Mesendoderm (in vitro differentiated cells): ENCODE measurements around the gene OAS1.

ENCODE experiments used
- DNase-seq: peaks from one replicate; pipeline ENCODE4 v3.0.0; 2013
- H2AK5ac ChIP-seq: 2 replicates; pipeline ENCODE4 v1.6.1; 2013; ENCODE audit warnings: low read length, inconsistent platforms
- H2BK120ac ChIP-seq: 2 replicates; pipeline ENCODE4 v1.6.1; 2013; ENCODE audit warnings: low read depth, mild to moderate bottlenecking, low read length, moderate library complexity, mixed read lengths
- H2BK15ac ChIP-seq: replicated peaks from 2 replicates; pipeline ENCODE4 v1.6.1; 2013; ENCODE audit warnings: low read depth, mild to moderate bottlenecking, moderate library complexity
- H2BK5ac ChIP-seq: 2 replicates; pipeline ENCODE4 v1.6.1; 2013; ENCODE audit warnings: low read length, inconsistent platforms
- H3K18ac ChIP-seq: 2 replicates; pipeline ENCODE4 v1.6.1; 2013; ENCODE audit warnings: mild to moderate bottlenecking, low read length, mixed read lengths
- H3K23ac ChIP-seq: one replicate; pipeline ENCODE4 v1.6.1; 2013; ENCODE audit warnings: low read length
- H3K27ac ChIP-seq: 2 replicates; pipeline ENCODE4 v1.5.1; 2013; ENCODE audit warnings: low read depth, mild to moderate bottlenecking, inconsistent platforms, low read length, moderate library complexity
- H3K27me3 ChIP-seq: 2 replicates; pipeline ENCODE4 v1.6.1; 2013; ENCODE audit warnings: low read length, control low read depth, mild to moderate bottlenecking, inconsistent platforms; ENCODE audit not compliant: insufficient read depth, poor library complexity
- H3K36me3 ChIP-seq: 2 replicates; pipeline ENCODE4 v1.6.1; 2013; ENCODE audit warnings: low read length, inconsistent platforms; ENCODE audit not compliant: control insufficient read depth, insufficient read depth
- H3K4ac ChIP-seq: one replicate; pipeline ENCODE4 v1.6.1; 2013; ENCODE audit warnings: low read depth, mild to moderate bottlenecking, low read length, moderate library complexity
- H3K4me1 ChIP-seq: 2 replicates; pipeline ENCODE4 v1.6.1; 2013; ENCODE audit warnings: low read depth, low read length, inconsistent platforms; ENCODE audit not compliant: control insufficient read depth
- H3K4me2 ChIP-seq: 2 replicates; pipeline ENCODE4 v1.6.1; 2013; ENCODE audit warnings: low read length
- H3K4me3 ChIP-seq: 2 replicates; pipeline ENCODE4 v1.5.1; 2013; ENCODE audit warnings: mild to moderate bottlenecking, low read length
- H3K56ac ChIP-seq: one replicate; pipeline ENCODE4 v1.6.1; 2013; ENCODE audit warnings: low read length
- H3K79me1 ChIP-seq: 2 replicates; pipeline ENCODE4 v1.6.1; 2013; ENCODE audit warnings: low read length, inconsistent platforms
- H3K79me2 ChIP-seq: 2 replicates; pipeline ENCODE4 v1.6.1; 2013; ENCODE audit warnings: mild to moderate bottlenecking, low read length; ENCODE audit not compliant: control insufficient read depth, insufficient read depth
- H3K9ac ChIP-seq: 2 replicates; pipeline ENCODE4 v1.6.1; 2013; ENCODE audit warnings: low read length, inconsistent platforms
- H4K5ac ChIP-seq: one replicate; pipeline ENCODE4 v1.6.1; 2013; ENCODE audit warnings: low read length
- H4K8ac ChIP-seq: one replicate; pipeline ENCODE4 v1.6.1; 2013; ENCODE audit warnings: low read depth, mild to moderate bottlenecking, control low read depth, low read length, moderate library complexity
- WGBS: extraction: QIAGEN DNeasy Blood & Tissue Kit; methylation state at CpG from one replicate; pipeline ENCODE4 v1.1.7; 2013; ENCODE audit warnings: low lambda C conversion rate, missing lambda C conversion rate; ENCODE audit not compliant: insufficient coverage; ENCODE audit errors: extremely low coverage; 5-methylcytosine and 5-hydroxymethylcytosine counted together

OAS1 gene

GRCh38 chr12:112901271-112901670 lies 5.5 kb upstream of the OAS1 start:
- no peak overlapping the region for H2BK120ac ChIP-seq
- H3K56ac ChIP-seq = no peak overlapping the region
- no peak for DNase-seq
- H4K8ac ChIP-seq = no peak overlapping the region
- no peak overlapping the region for H2BK15ac ChIP-seq
- H3K4me3 ChIP-seq = no peak overlapping the region
- no peaks in the 10 kb centered on the region for H3K4me1 ChIP-seq
- no peaks in the 10 kb centered on the region for H3K27me3 ChIP-seq
- H3K4me2 ChIP-seq = no peak overlapping the region
- no peak overlapping the region for H3K18ac ChIP-seq
- no peaks in the 10 kb centered on the region for H3K79me1 ChIP-seq
- WGBS = no CpG with 5 or more reads among the region's 2 CpGs
- H3K23ac ChIP-seq = no peak overlapping the region
- no peak overlapping the region for H2AK5ac ChIP-seq
- H2BK5ac ChIP-seq = no peak overlapping the region
- H3K36me3 ChIP-seq = no peaks in the 10 kb centered on the region
- H3K27ac ChIP-seq = no peak overlapping the region
- no peak overlapping the region for H3K9ac ChIP-seq
- no peak overlapping the region for H4K5ac ChIP-seq
- no peaks in the 10 kb centered on the region for H3K79me2 ChIP-seq
- no peak overlapping the region for H3K4ac ChIP-seq

DNA sequence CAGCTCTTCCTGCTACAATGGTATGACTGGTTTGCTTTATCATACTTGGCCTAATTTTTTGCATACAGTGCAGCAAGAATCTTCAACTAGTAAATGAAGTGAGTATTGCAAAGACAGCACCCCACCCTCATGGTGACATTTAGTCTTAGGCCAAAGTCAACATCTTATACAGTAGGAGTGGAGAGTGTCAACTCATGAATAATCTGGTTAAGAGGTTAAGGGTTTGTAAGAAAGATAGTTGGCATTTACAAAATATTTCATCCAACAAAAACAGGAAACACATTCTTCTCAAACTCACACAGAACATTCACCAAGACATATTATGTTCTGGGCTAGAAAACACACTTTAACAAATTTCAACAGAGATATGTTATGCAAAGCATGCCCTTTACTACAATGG lies 2.2 kb upstream of the OAS1 start:
- H3K56ac ChIP-seq = no peak overlapping the region
- no peak overlapping the region for H3K4me3 ChIP-seq
- no peak overlapping the region for H2BK120ac ChIP-seq
- no peaks in the 10 kb centered on the region for H3K27me3 ChIP-seq
- no peaks in the 10 kb centered on the region for H3K36me3 ChIP-seq
- no peak overlapping the region for H3K18ac ChIP-seq
- no peak overlapping the region for H2AK5ac ChIP-seq
- H3K4me1 ChIP-seq = no peaks in the 10 kb centered on the region
- no peaks in the 10 kb centered on the region for H3K79me1 ChIP-seq
- no peak overlapping the region for H3K4me2 ChIP-seq
- H3K9ac ChIP-seq = no peak overlapping the region
- no peaks in the 10 kb centered on the region for H3K79me2 ChIP-seq
- DNase-seq = no peak
- no peak overlapping the region for H2BK5ac ChIP-seq
- H3K23ac ChIP-seq = no peak overlapping the region
- no peak overlapping the region for H4K8ac ChIP-seq
- no peak overlapping the region for H3K4ac ChIP-seq
- H4K5ac ChIP-seq = no peak overlapping the region
- no peak overlapping the region for H3K27ac ChIP-seq
- H2BK15ac ChIP-seq = no peak overlapping the region

- no peak overlapping the region for H3K18ac ChIP-seq
- no peak overlapping the region for H2AK5ac ChIP-seq
- no peak overlapping the region for H3K27ac ChIP-seq
- H3K4me2 ChIP-seq = no peak overlapping the region
- H3K23ac ChIP-seq = no peak overlapping the region
- no peaks in the 10 kb centered on the region for H3K27me3 ChIP-seq
- no peaks in the 10 kb centered on the region for H3K36me3 ChIP-seq
- WGBS = no CpG with 5 or more reads among the region's 4 CpGs
- H3K4me3 ChIP-seq = no peak overlapping the region
- no peak overlapping the region for H2BK5ac ChIP-seq
- no peak overlapping the region for H2BK15ac ChIP-seq
- H3K56ac ChIP-seq = no peak overlapping the region
- no peaks in the 10 kb centered on the region for H3K79me1 ChIP-seq
- no peak for DNase-seq
- H3K79me2 ChIP-seq = no peaks in the 10 kb centered on the region
- no peak overlapping the region for H4K8ac ChIP-seq
- H3K4me1 ChIP-seq = no peaks in the 10 kb centered on the region
- no peak overlapping the region for H3K4ac ChIP-seq
- H2BK120ac ChIP-seq = no peak overlapping the region
- H4K5ac ChIP-seq = no peak overlapping the region
- no peak overlapping the region for H3K9ac ChIP-seq
These were observed 1.2 kb upstream of the OAS1 start for GRCh38 chr12:112905451-112906089.

- H3K36me3 ChIP-seq = no peaks in the 10 kb centered on the region
- no peak overlapping the region for H3K56ac ChIP-seq
- no peaks in the 10 kb centered on the region for H3K27me3 ChIP-seq
- H2BK120ac ChIP-seq = no peak overlapping the region
- H3K4me3 ChIP-seq = no peak overlapping the region
- no peak overlapping the region for H2BK15ac ChIP-seq
- no peak overlapping the region for H3K23ac ChIP-seq
- no peak overlapping the region for H3K27ac ChIP-seq
- no peak overlapping the region for H3K18ac ChIP-seq
- H3K4me1 ChIP-seq = no peaks in the 10 kb centered on the region
- H3K79me1 ChIP-seq = no peaks in the 10 kb centered on the region
- H3K79me2 ChIP-seq = no peaks in the 10 kb centered on the region
- H3K4me2 ChIP-seq = no peak overlapping the region
- no peak overlapping the region for H3K9ac ChIP-seq
- no peak overlapping the region for H2BK5ac ChIP-seq
- H4K8ac ChIP-seq = no peak overlapping the region
- no peak for DNase-seq
- WGBS = no CpG with 5 or more reads among the region's 7 CpGs
- H3K4ac ChIP-seq = no peak overlapping the region
- no peak overlapping the region for H4K5ac ChIP-seq
- H2AK5ac ChIP-seq = no peak overlapping the region
These were observed 824 bp downstream of the OAS1 start for GRCh38 chr12:112907415-112908157.

GRCh38 chr12:112908548-112908947 lies 1.8 kb downstream of the OAS1 start:
- no peak overlapping the region for H2BK15ac ChIP-seq
- no peak overlapping the region for H3K4ac ChIP-seq
- no peak overlapping the region for H3K4me2 ChIP-seq
- H3K23ac ChIP-seq = no peak overlapping the region
- no peak overlapping the region for H3K9ac ChIP-seq
- H3K4me3 ChIP-seq = no peak overlapping the region
- H3K27ac ChIP-seq = no peak overlapping the region
- no peaks in the 10 kb centered on the region for H3K79me1 ChIP-seq
- no peaks in the 10 kb centered on the region for H3K79me2 ChIP-seq
- no peaks in the 10 kb centered on the region for H3K27me3 ChIP-seq
- no peaks in the 10 kb centered on the region for H3K36me3 ChIP-seq
- no peak overlapping the region for H2AK5ac ChIP-seq
- no peak overlapping the region for H2BK5ac ChIP-seq
- H4K8ac ChIP-seq = no peak overlapping the region
- no peaks in the 10 kb centered on the region for H3K4me1 ChIP-seq
- no peak overlapping the region for H3K18ac ChIP-seq
- DNase-seq = no peak
- H3K56ac ChIP-seq = no peak overlapping the region
- no CpG with 5 or more reads among the region's 12 CpGs for WGBS
- no peak overlapping the region for H4K5ac ChIP-seq
- H2BK120ac ChIP-seq = no peak overlapping the region

GRCh38 chr12:112909693-112910092 lies 2.9 kb downstream of the OAS1 start:
- no peak overlapping the region for H3K4ac ChIP-seq
- no peak overlapping the region for H4K8ac ChIP-seq

More at GRCh38 chr12:112909693-112910092, 2.9 kb downstream of the OAS1 start:
- Histone ChIP-seq H2BK15ac (no peak overlapping the region), H3K4me1 (no peaks in the 10 kb centered on the region), H2AK5ac (no peak overlapping the region), H3K4me2 (no peak overlapping the region), H3K79me1 (no peaks in the 10 kb centered on the region), H3K9ac (no peak overlapping the region), H3K36me3 (no peaks in the 10 kb centered on the region), H4K5ac (no peak overlapping the region), H3K27ac (no peak overlapping the region), H3K4me3 (no peak overlapping the region), H3K23ac (no peak overlapping the region), H3K79me2 (no peaks in the 10 kb centered on the region), H3K27me3 (no peaks in the 10 kb centered on the region), H3K18ac (no peak overlapping the region), H2BK120ac (no peak overlapping the region), H2BK5ac (no peak overlapping the region), H3K56ac (peak overlapping the region; percentile 10)
- no CpG with 5 or more reads among the region's 4 CpGs for WGBS
- DNase-seq = no peak
